Nucleus accumbens (tissue), 56 donors: ENCODE measurements around the gene MAPT.
"Not testable (repeated sequence)": the region's sequence is repeated elsewhere in the genome, so short reads cannot be mapped to it uniquely, and the experiment has no call there.

ENCODE experiments used
- DNase-seq, 56 donors: peaks; one replicate each; lab custom pipeline; 2025; lab: John Stamatoyannopoulos, UW

MAPT gene

GRCh38 chr17:45857977-45858708 is 36.2 kb upstream of the MAPT start:
- peak in 1 of 56 donors; percentile 3 for DNase-seq

- DNase-seq: no peak
These were observed 33.2 kb upstream of the MAPT start for GRCh38 chr17:45861165-45861564.

- DNase-seq: not testable (repeated sequence)
These were observed 32.2 kb upstream of the MAPT start for GRCh38 chr17:45862127-45862526.

GRCh38 chr17:45863857-45864654 is 30.3 kb upstream of the MAPT start:
- DNase-seq: no peak

GRCh38 chr17:45867171-45867570 is 27.2 kb upstream of the MAPT start:
- peak in 48 of 56 donors; percentile 9 to 84 (median 65) for DNase-seq

- peak in 19 of 56 donors; percentile 4 to 46 (median 25) for DNase-seq
These were observed 26.7 kb upstream of the MAPT start for GRCh38 chr17:45867702-45868101.

GRCh38 chr17:45868276-45868675 is 26.1 kb upstream of the MAPT start:
- no peak for DNase-seq

GRCh38 chr17:45869676-45870341 is 24.5 kb upstream of the MAPT start:
- DNase-seq: peak in 1 of 56 donors; percentile 9

DNA sequence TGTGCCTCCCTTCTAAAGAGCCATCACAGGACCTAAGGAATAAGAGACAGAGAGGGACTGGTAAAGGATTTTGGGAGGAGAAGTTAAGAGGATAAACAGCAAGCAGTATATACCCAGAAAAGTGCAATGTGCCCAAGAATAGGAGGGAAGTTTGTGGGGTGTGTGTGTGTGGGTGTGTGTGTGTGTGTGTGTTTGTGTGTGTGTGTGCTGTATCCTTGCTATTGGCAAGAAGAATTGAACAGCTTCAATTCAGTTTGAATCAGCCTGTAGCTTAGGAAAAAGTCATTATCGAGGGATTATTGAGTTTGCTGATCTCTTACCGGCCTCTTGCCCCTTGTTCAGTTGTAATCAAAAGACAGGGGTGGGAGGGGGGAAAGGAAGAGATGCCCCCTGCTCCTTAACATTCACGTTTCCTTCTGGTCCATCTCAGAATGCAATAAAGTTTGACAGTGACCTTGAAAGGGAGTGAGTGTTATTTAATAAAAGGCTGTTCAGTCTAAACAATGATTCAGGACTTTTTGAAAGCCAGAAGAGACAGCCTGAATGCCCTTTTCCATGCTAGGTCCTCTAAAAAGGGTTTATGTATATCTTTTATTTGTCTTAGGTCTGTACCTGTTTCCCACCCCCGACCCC is 23.9 kb upstream of the MAPT start:
- DNase-seq: no peak

- DNase-seq: no peak
These were observed 22.6 kb upstream of the MAPT start for GRCh38 chr17:45871718-45872117.

DNA sequence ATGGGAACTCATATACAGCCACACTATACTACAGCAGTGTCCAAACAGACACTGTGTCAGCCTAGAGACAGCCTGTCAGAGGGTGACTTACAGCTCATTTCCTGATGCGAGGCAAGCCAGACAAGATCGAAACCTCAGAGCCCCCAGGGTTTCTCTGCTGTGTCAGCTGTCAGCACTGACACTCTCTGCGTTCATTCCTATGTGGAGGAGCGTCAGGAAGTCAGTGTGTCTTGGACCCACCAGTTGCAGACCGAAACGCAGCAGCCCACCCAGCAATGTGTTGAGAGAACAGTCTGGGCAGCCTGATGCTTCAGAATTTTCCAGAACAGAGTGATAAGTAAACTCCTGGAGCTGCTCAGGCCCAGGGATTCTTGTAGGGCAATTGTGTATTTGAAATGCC is 20.6 kb upstream of the MAPT start:
- DNase-seq: no peak

DNA sequence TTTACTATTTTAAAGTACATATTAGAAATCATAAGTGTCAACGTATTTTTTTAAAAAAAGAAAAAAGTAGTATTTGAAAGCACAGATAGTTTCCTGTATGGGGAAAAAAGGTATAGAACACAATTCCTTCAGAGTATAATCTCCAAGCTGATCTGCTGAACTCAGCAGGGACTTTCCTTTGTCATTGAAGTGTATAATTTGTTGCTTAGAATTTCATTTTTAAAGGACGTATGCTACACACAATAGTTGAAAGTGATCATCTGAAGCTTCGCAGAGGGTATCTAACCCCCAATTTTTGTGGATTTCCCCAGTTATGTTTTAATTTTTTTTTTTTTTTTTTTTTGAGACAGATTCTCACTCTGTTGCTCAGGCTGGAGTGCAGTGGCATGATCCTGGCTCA is 20.2 kb upstream of the MAPT start:
- DNase-seq: no peak

GRCh38 chr17:45876539-45876938 is 17.8 kb upstream of the MAPT start:
- no peak for DNase-seq

DNA sequence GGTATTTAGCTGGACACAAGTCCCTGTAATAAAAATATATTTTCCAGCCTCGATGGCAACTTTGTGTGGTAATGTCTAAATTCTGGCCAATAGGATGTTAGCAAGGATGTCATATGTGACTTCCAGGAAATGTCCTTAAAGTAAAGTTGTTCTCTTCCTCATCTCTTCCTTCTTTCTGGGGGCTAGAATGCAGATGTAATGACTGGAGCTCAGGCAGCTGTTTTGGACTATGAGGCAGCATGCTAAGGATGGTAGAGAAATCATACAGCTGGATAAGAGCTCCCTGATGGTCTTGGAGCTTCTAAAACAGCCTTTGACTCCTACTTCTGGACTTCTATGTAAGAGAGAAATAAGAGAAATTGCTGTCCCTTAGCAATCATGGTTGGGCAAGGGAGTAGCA is 16.9 kb upstream of the MAPT start:
- DNase-seq: no peak

DNA sequence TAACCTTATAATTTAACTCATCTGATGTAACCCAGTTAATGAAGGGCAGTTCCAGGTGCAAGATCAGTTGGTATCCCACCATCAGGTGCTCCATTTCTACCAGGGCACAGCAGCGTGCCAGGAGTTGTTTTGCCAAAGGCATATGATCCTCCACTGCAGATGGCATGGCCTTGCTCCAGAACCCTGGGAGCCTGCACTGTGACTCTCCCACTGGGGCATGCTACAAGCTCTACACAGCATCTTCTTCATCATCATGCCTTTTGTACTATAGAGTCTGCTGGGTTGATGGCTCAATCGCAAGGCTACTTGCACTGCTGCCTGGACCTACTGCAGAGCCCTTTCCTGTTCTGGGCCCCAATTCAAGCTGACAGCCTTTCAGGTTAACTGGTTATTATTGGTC is 11.3 kb upstream of the MAPT start:
- no peak for DNase-seq

DNA sequence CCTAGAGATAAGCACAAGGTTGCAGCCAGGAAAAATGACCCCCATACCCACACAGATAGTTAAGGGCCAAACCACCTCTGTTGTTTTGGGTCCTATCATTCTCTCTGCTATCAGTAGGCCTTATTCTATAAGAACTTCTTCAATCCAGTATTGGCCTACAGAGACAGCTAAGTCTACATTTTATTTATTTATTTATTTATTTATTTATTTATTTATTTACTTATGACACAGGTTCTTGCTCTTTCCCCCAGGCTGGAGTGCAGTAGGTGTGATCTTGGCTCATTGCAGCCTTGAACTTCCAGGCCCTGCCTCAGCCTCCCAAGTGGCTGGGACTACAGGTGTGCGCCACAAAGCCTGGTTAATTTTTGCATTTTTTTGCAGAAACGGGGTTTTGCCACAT is 7.5 kb upstream of the MAPT start:
- DNase-seq: no peak

- no peak for DNase-seq
These were observed 6.0 kb upstream of the MAPT start for GRCh38 chr17:45888392-45888791.

- DNase-seq: no peak
These were observed 4.8 kb upstream of the MAPT start for GRCh38 chr17:45889579-45889978.

GRCh38 chr17:45893725-45894021 is 681 bp upstream of the MAPT start:
- no peak for DNase-seq

DNA sequence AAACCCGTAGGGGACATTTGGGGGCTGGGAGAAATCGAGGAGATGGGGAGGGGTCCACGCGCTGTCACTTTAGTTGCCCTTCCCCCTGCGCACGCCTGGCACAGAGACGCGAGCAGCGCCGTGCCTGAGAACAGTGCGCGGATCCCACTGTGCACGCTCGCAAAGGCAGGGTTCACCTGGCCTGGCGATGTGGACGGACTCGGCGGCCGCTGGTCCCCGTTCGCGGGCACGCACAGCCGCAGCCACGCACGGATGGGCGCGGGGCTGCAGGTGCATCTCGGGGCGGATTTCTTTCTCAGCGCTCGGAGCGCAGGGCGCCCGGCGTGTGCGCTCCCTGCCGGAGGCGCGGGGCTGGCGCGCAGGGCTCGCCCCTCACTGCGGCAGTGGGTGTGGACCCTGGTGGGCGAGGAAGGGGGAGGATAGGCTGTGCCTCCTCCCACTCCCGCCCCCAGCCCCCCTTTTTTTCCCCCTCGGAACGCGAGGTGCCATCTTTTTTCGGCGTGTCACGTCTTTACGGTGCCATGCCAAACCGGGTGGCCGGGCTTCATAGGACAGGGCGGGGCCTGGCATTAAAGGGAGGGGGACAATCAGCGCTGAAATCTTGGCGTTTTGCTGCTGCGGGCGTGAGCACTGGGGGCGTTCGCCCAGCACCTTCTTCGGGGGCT is 1.1 kb downstream of the MAPT start:
- DNase-seq: peak in 48 of 56 donors; percentile 22 to 75 (median 62)
